K562 (cell line): ENCODE results near the gene ZDHHC18. TPM values are rescaled to one million over a fixed set of nuclear protein-coding genes. Genes with fewer than 3 reads are reported as not detected.
"Not testable (repeated sequence)": the region's sequence is repeated elsewhere in the genome, so short reads cannot be mapped to it uniquely, and the experiment has no call there.

Source experiments
- ATAC-seq: fragments of 200-7000 bp; cut with Tn5 transposase; 3 replicates; pipeline ENCODE4 v1.9.1; 2020; ENCODE audit warnings: moderate library complexity
- BruUV-seq: library from RNA; stranded (reverse); fragments of 400-500 nt; replicated peaks from 2 replicates; lab custom pipeline; 2021; lab: Mats Ljungman, UMichigan
- CTCF ChIA-PET: fragments of 300-600 bp; formaldehyde crosslinking; extraction: SDS; loops from one replicate; lab custom pipeline; 2021; ENCODE audit warnings: low intra/inter-chr PET ratio; lab: Yijun Ruan, JAX
- POLR2A ChIA-PET: fragments of 300-600, 350-650 bp; sonication (Branson Sonifier 250); formaldehyde crosslinking; extraction: SDS; loops from one replicate; lab custom pipeline; 2021; ENCODE audit warnings: antibody characterized with exemption, inconsistent platforms; lab: Yijun Ruan, JAX
- DNase-seq, 4 experiments: peaks; one replicate each; pipeline versions ENCODE4 v3.0.0 to v3.0.0-alpha.2; 2011 to 2018; ENCODE audit warnings: low spot score in 3 of 4, mixed read lengths in 3 of 4; ENCODE audit errors: extremely low read depth in 1 of 4
- FAIRE-seq: peaks from 2 replicates; lab custom pipeline; 2011; peaks lifted over from hg19 to GRCh38; lab: Jason Lieb, UNC
- H2AFZ ChIP-seq: 2 replicates; pipeline ENCODE4 v1.6.0; 2011; ENCODE audit warnings: low read depth, low read length, control low read depth, inconsistent platforms
- H3K27ac ChIP-seq: fragments of 200-600 bp; 3 replicates; pipeline ENCODE4 v1.8.0; 2011; ENCODE audit warnings: low read depth, mild to moderate bottlenecking, control low read depth, inconsistent platforms, low read length, moderate library complexity, mixed read lengths; ENCODE audit errors: extremely low read depth
- H3K27me3 ChIP-seq, 2 experiments: fragments of 300-600 bp in 1 of 2; 2 replicates in 1 of 2; 3 replicates in 1 of 2; pipeline versions ENCODE4 v1.6.0 to v1.8.0; 2011; ENCODE audit warnings: inconsistent platforms in 2 of 2, low read length in 2 of 2, mild to moderate bottlenecking in 1 of 2, mixed read lengths in 1 of 2, moderate library complexity in 1 of 2; ENCODE audit not compliant: control insufficient read depth in 2 of 2, insufficient read depth in 2 of 2
- H3K36me3 ChIP-seq: fragments of 300-600 bp; 3 replicates; pipeline ENCODE4 v1.8.0; 2011; ENCODE audit warnings: mild to moderate bottlenecking, low read length, inconsistent platforms; ENCODE audit not compliant: control insufficient read depth, insufficient read depth
- H3K4me1 ChIP-seq, 2 experiments: fragments of 200-600 bp in 1 of 2; replicated peaks in 1 of 2; 2 replicates in 1 of 2; 3 replicates in 1 of 2; pipeline versions ENCODE4 v1.5.1 to v1.8.0; 2011; ENCODE audit warnings: inconsistent platforms in 2 of 2, low read length in 2 of 2, mild to moderate bottlenecking in 1 of 2, mixed read lengths in 1 of 2, moderate library complexity in 1 of 2; ENCODE audit not compliant: control insufficient read depth in 2 of 2, insufficient read depth in 2 of 2
- H3K4me2 ChIP-seq: 2 replicates; pipeline ENCODE4 v1.6.1; 2011; ENCODE audit warnings: low read length, control low read depth, inconsistent platforms, mixed read lengths; ENCODE audit not compliant: insufficient read depth
- H3K4me3 ChIP-seq: fragments of 200-600 bp; sonication (generic), shearing (Covaris generic); 2 replicates; pipeline ENCODE4 v1.5.1; 2016; ENCODE audit warnings: control low read depth, inconsistent platforms
- H3K79me2 ChIP-seq: fragments of 200-600 bp; 3 replicates; pipeline ENCODE4 v1.8.0; 2011; ENCODE audit warnings: low read length, inconsistent platforms; ENCODE audit not compliant: control insufficient read depth, insufficient read depth
- H3K9ac ChIP-seq, 2 experiments: 2 replicates each; pipeline versions ENCODE4 v1.6.0 to v1.6.1; 2011; ENCODE audit warnings: low read depth in 2 of 2, low read length in 2 of 2, control low read depth in 1 of 2, inconsistent platforms in 1 of 2, mild to moderate bottlenecking in 1 of 2, mixed read lengths in 1 of 2; ENCODE audit not compliant: insufficient read depth in 1 of 2
- H3K9me1 ChIP-seq: one replicate; pipeline ENCODE4 v1.6.0; 2011; ENCODE audit warnings: inconsistent platforms, mild to moderate bottlenecking, low read length, moderate library complexity; ENCODE audit not compliant: control insufficient read depth, insufficient read depth
- H3K9me3 ChIP-seq: replicated peaks from 2 replicates; pipeline ENCODE4 v1.5.1; 2011; ENCODE audit warnings: low read depth, low read length, inconsistent platforms; ENCODE audit not compliant: control insufficient read depth, insufficient read depth
- H4K20me1 ChIP-seq: replicated peaks from 2 replicates; pipeline ENCODE4 v1.6.1; 2011; ENCODE audit warnings: low read length, inconsistent platforms, mixed read lengths; ENCODE audit not compliant: control insufficient read depth, insufficient read depth
- CEBPB ChIP-seq: fragments of 450-650 bp; IDR thresholded peaks from 2 replicates; pipeline ENCODE4 v1.6.1; 2016; ENCODE audit warnings: missing genetic modification characterization, missing compliant biosample characterization
- CREM ChIP-seq: IDR thresholded peaks from 2 replicates; pipeline ENCODE4 v1.6.1; 2014; ENCODE audit warnings: antibody characterized with exemption, low read depth
- EHMT2 ChIP-seq: fragments of 450-650 bp; IDR thresholded peaks from 2 replicates; pipeline ENCODE4 v1.6.1; 2018; ENCODE audit warnings: antibody characterized with exemption
- NBN ChIP-seq: fragments of 450-650 bp; IDR thresholded peaks from 2 replicates; pipeline ENCODE4 v1.6.1; 2016; ENCODE audit warnings: low read depth, mild to moderate bottlenecking
- SMC3 ChIP-seq: conservative IDR thresholded peaks from 2 replicates; pipeline ENCODE4 v1.6.1; 2011; ENCODE audit warnings: low read depth, low read length, improper control_type of control experiment; ENCODE audit not compliant: insufficient read depth
- ZNF384 ChIP-seq: IDR thresholded peaks from 2 replicates; pipeline ENCODE4 v1.6.1; 2012; ENCODE audit warnings: low read depth, low read length, improper control_type of control experiment
- WGBS: fragments of 100-300 bp; shearing (Covaris generic); methylation state at CpG from one replicate; pipeline ENCODE4 v1.1.6; 2016; ENCODE audit warnings: low coverage, mixed read lengths; ENCODE audit not compliant: insufficient coverage; ENCODE audit errors: missing lambda C conversion rate; 5-methylcytosine and 5-hydroxymethylcytosine counted together
- in situ Hi-C: fragments of 300-500 bp; cut with MboI; formaldehyde crosslinking; loops from 4 replicates; pipeline ENCODE4 v1.15.0; 2018; ENCODE audit warnings: inconsistent platforms, mixed read lengths
- intact Hi-C: fragments of 100-400 bp; cut with micrococcal nuclease; formaldehyde crosslinking; loops from 2 replicates; pipeline ENCODE4 v1.14.2; 2022
- polyA plus RNA-seq, 8 experiments: library from polyadenylated mRNA; depleted of rRNA in 4 of 8; stranded (reverse) in 5 of 8; unstranded in 3 of 8; fragments of >200 nt; fragmentation: Nextera tagmentation in 2 of 8; fragmentation: Illumina TruSeq in 1 of 8; extraction: Ambion mirVana in 2 of 8; extraction: Trizol in 1 of 8; gene quantifications; 2 replicates each; pipeline versions ENCODE4 v1.2.1 to v1.2.3, GENCODE V29; 2011 to 2014; ENCODE audit warnings: inconsistent platforms in 1 of 8, missing spikeins in 1 of 8
- total RNA-seq, 7 experiments: library from RNA; depleted of rRNA in 6 of 7; stranded (reverse); fragments of >200 nt in 6 of 7; fragmentation: Illumina TruSeq in 2 of 7; extraction: Trizol in 2 of 7; gene quantifications; 2 replicates each; pipeline versions ENCODE4 v1.2.1 to v1.2.3, GENCODE V29; 2011 to 2021; ENCODE audit warnings: low replicate concordance in 1 of 7
- TF ChIP-seq, protein P1 (sequence below): sonication (generic); formaldehyde crosslinking; IDR thresholded peaks from 2 replicates; pipeline ENCODE4 v1.8.1; 2023; ENCODE audit warnings: mild to moderate bottlenecking, missing genetic modification reagents
- TF ChIP-seq, protein P2 (sequence below), 3 experiments: IDR thresholded peaks in 2 of 3; conservative IDR thresholded peaks in 1 of 3; 2 replicates each; pipeline ENCODE4 v1.5.1; 2011 to 2012; ENCODE audit warnings: low read length in 3 of 3, mild to moderate bottlenecking in 3 of 3, control low read depth in 2 of 3, improper control_type of control experiment in 1 of 3, inconsistent platforms in 1 of 3, low read depth in 1 of 3, mixed read lengths in 1 of 3, moderate library complexity in 1 of 3; ENCODE audit not compliant: insufficient read depth in 2 of 3
- TF ChIP-seq, protein P3 (sequence below), 2 experiments: fragments of 450-650 bp; formaldehyde crosslinking in 1 of 2; IDR thresholded peaks; 2 replicates each; pipeline versions ENCODE4 v1.4.0 to v1.6.1; 2014 to 2020; ENCODE audit warnings: mild to moderate bottlenecking in 2 of 2, borderline replicate concordance in 1 of 2, low read depth in 1 of 2

Gene ZDHHC18
- total and polyA plus RNA-seq, 9 of the 15 experiments (the other 6 are each of a cell fraction or from before 2014, with no cell fraction given): 0.42 to 35.6 (median 15.8) TPM

DNA sequence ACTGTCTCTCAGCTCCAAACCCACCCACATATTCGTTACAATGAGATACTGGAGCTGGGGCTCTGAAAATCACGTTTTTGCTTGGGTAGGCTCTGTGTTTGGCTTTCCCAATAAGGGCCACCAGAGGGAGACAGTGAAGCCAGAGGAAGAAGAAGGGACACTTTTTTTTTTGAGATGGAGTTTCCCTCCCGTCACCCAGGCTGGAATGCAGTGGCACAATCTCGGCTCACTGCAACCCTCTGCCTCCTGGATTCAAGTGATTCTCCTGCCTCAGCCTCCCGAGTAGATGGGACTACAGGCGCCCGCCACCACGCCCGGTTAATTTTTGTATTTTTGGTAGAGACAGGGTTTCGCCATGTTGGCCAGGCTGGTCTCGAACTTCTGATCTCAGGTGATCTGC lies 16.4 kb upstream of the ZDHHC18 start:
- POLR2A ChIA-PET: interaction anchor here (0.6 to 1.8 kb wide), 6 partner anchors 10 to 211 kb away, joined by 3 to 6 read pairs (median 4); no protein-coding TSS in a partner anchor
- ATAC-seq (peak; percentile 86), FAIRE-seq (peak; percentile 68), DNase-seq (peak; percentile 77 to 85 (median 79))
- H3K27ac ChIP-seq, H3K36me3 ChIP-seq, H3K4me1 ChIP-seq, BruUV-seq, H3K9me3 ChIP-seq, H3K79me2 ChIP-seq, H3K9me1 ChIP-seq, H3K4me3 ChIP-seq, H3K9ac ChIP-seq, H3K27me3 ChIP-seq, H4K20me1 ChIP-seq, in situ Hi-C loops: not testable (repeated sequence)
- intact Hi-C loops: loop anchor here (5.0 kb wide), 1 partner anchor 67 kb away; no protein-coding TSS in a partner anchor
- H3K4me2 ChIP-seq: peak overlapping the region; percentile 29; the same call in 1 of the 2 replicates
- CTCF ChIA-PET: interaction anchor here (0.6 to 1.2 kb wide), 2 partner anchors 49 to 207 kb away, joined by 3 to 4 read pairs; no protein-coding TSS in a partner anchor
- peak overlapping the region; percentile 64 for H2AFZ ChIP-seq
- WGBS: 26% methylated on average over 11 of the region's 11 CpGs
- 0 out of 2 replicates have a peak, but pooled peaks have one; percentile 11 for TF ChIP-seq EHMT2
- TF ChIP-seq NBN: 0 out of 2 replicates have a peak, but pooled peaks have one; percentile 43
- TF ChIP-seq ZNF384: peak; percentile 98
- TF ChIP-seq, protein P1, sequence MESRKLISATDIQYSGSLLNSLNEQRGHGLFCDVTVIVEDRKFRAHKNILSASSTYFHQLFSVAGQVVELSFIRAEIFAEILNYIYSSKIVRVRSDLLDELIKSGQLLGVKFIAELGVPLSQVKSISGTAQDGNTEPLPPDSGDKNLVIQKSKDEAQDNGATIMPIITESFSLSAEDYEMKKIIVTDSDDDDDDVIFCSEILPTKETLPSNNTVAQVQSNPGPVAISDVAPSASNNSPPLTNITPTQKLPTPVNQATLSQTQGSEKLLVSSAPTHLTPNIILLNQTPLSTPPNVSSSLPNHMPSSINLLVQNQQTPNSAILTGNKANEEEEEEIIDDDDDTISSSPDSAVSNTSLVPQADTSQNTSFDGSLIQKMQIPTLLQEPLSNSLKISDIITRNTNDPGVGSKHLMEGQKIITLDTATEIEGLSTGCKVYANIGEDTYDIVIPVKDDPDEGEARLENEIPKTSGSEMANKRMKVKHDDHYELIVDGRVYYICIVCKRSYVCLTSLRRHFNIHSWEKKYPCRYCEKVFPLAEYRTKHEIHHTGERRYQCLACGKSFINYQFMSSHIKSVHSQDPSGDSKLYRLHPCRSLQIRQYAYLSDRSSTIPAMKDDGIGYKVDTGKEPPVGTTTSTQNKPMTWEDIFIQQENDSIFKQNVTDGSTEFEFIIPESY (CRISPR knock-in tag): 0 out of 2 replicates have a peak, but pooled peaks have one; percentile 22
- 0 out of 2 replicates have a peak, but pooled peaks have one; percentile 35 for TF ChIP-seq CREM
- TF ChIP-seq SMC3: peak; percentile 87
- TF ChIP-seq CEBPB (tag): peak; percentile 42; the same call in 1 of the 2 replicates
- TF ChIP-seq, protein P2, sequence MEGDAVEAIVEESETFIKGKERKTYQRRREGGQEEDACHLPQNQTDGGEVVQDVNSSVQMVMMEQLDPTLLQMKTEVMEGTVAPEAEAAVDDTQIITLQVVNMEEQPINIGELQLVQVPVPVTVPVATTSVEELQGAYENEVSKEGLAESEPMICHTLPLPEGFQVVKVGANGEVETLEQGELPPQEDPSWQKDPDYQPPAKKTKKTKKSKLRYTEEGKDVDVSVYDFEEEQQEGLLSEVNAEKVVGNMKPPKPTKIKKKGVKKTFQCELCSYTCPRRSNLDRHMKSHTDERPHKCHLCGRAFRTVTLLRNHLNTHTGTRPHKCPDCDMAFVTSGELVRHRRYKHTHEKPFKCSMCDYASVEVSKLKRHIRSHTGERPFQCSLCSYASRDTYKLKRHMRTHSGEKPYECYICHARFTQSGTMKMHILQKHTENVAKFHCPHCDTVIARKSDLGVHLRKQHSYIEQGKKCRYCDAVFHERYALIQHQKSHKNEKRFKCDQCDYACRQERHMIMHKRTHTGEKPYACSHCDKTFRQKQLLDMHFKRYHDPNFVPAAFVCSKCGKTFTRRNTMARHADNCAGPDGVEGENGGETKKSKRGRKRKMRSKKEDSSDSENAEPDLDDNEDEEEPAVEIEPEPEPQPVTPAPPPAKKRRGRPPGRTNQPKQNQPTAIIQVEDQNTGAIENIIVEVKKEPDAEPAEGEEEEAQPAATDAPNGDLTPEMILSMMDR (IDR thresholded peaks at IDR 0.05 in 2 of 3, conservative IDR thresholded peaks at IDR 0.05 in 1 of 3; ENCODE audit: insufficient read depth in 2 of 3, low read depth in 1 of 3, low read length in 3 of 3): peak; percentile 81 to 90 (median 84)
- TF ChIP-seq, protein P3, sequence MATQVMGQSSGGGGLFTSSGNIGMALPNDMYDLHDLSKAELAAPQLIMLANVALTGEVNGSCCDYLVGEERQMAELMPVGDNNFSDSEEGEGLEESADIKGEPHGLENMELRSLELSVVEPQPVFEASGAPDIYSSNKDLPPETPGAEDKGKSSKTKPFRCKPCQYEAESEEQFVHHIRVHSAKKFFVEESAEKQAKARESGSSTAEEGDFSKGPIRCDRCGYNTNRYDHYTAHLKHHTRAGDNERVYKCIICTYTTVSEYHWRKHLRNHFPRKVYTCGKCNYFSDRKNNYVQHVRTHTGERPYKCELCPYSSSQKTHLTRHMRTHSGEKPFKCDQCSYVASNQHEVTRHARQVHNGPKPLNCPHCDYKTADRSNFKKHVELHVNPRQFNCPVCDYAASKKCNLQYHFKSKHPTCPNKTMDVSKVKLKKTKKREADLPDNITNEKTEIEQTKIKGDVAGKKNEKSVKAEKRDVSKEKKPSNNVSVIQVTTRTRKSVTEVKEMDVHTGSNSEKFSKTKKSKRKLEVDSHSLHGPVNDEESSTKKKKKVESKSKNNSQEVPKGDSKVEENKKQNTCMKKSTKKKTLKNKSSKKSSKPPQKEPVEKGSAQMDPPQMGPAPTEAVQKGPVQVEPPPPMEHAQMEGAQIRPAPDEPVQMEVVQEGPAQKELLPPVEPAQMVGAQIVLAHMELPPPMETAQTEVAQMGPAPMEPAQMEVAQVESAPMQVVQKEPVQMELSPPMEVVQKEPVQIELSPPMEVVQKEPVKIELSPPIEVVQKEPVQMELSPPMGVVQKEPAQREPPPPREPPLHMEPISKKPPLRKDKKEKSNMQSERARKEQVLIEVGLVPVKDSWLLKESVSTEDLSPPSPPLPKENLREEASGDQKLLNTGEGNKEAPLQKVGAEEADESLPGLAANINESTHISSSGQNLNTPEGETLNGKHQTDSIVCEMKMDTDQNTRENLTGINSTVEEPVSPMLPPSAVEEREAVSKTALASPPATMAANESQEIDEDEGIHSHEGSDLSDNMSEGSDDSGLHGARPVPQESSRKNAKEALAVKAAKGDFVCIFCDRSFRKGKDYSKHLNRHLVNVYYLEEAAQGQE (IDR thresholded peaks at IDR 0.05; ENCODE audit: borderline replicate concordance): peak; percentile 45; the same call in 1 of the 2 replicates
- TF ChIP-seq, protein P3 (CRISPR knock-in tag; IDR thresholded peaks at IDR 0.05; ENCODE audit: low read depth): not testable (repeated sequence)
